ENCODE results near the gene P2RX3. TPM values are rescaled to one million over a fixed set of nuclear protein-coding genes. Genes with fewer than 3 reads are reported as not detected.

The P2RX3 gene
- total and polyA plus RNA-seq, 2 experiments from 2014 or later: 0.15 to 0.35 TPM

DNA sequence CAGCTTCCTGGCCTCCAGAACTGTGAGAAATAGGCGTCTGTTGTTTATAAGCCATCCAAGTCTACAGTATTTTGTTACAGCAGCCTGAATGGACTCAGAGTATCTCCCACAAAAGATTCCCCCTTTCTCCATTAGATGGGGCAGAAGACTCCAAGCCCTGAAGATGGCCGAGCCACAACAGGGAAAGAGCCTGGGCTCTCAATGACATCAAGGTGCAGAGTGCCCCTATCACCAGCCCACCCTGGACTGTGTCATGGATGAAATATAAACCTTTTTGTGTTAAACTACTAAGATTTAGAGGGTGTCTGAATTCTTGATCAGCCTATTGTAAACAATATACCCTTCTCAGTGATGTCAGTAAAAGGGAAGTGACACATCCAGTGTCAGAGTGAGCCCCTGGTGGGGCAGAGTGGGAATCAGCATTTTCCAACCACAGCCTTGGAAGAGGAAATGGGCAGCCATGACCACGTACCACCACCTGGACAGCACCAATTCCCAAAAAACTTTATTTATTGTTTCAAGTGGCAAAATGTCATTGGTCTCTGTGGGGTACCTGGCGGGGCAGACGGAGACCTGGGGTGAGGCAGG lies 38.9 kb upstream of the P2RX3 start (continued):
- TF ChIP-seq, protein P1, sequence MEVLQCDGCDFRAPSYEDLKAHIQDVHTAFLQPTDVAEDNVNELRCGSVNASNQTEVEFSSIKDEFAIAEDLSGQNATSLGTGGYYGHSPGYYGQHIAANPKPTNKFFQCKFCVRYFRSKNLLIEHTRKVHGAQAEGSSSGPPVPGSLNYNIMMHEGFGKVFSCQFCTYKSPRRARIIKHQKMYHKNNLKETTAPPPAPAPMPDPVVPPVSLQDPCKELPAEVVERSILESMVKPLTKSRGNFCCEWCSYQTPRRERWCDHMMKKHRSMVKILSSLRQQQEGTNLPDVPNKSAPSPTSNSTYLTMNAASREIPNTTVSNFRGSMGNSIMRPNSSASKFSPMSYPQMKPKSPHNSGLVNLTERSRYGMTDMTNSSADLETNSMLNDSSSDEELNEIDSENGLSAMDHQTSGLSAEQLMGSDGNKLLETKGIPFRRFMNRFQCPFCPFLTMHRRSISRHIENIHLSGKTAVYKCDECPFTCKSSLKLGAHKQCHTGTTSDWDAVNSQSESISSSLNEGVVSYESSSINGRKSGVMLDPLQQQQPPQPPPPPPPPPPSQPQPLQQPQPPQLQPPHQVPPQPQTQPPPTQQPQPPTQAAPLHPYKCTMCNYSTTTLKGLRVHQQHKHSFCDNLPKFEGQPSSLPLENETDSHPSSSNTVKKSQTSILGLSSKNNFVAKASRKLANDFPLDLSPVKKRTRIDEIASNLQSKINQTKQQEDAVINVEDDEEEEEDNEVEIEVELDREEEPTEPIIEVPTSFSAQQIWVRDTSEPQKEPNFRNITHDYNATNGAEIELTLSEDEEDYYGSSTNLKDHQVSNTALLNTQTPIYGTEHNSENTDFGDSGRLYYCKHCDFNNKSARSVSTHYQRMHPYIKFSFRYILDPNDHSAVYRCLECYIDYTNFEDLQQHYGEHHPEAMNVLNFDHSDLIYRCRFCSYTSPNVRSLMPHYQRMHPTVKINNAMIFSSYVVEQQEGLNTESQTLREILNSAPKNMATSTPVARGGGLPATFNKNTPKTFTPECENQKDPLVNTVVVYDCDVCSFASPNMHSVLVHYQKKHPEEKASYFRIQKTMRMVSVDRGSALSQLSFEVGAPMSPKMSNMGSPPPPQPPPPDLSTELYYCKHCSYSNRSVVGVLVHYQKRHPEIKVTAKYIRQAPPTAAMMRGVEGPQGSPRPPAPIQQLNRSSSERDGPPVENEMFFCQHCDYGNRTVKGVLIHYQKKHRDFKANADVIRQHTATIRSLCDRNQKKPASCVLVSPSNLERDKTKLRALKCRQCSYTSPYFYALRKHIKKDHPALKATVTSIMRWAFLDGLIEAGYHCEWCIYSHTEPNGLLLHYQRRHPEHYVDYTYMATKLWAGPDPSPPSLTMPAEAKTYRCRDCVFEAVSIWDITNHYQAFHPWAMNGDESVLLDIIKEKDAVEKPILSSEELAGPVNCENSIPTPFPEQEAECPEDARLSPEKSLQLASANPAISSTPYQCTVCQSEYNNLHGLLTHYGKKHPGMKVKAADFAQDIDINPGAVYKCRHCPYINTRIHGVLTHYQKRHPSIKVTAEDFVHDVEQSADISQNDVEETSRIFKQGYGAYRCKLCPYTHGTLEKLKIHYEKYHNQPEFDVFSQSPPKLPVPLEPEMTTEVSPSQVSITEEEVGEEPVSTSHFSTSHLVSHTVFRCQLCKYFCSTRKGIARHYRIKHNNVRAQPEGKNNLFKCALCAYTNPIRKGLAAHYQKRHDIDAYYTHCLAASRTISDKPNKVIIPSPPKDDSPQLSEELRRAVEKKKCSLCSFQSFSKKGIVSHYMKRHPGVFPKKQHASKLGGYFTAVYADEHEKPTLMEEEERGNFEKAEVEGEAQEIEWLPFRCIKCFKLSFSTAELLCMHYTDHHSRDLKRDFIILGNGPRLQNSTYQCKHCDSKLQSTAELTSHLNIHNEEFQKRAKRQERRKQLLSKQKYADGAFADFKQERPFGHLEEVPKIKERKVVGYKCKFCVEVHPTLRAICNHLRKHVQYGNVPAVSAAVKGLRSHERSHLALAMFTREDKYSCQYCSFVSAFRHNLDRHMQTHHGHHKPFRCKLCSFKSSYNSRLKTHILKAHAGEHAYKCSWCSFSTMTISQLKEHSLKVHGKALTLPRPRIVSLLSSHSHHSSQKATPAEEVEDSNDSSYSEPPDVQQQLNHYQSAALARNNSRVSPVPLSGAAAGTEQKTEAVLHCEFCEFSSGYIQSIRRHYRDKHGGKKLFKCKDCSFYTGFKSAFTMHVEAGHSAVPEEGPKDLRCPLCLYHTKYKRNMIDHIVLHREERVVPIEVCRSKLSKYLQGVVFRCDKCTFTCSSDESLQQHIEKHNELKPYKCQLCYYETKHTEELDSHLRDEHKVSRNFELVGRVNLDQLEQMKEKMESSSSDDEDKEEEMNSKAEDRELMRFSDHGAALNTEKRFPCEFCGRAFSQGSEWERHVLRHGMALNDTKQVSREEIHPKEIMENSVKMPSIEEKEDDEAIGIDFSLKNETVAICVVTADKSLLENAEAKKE (CRISPR knock-in tag; IDR thresholded peaks at IDR 0.05): no peak
- no peak for TF ChIP-seq STAT1 (IDR thresholded peaks at IDR 0.05; ENCODE audit: unreplicated experiment)

DNA sequence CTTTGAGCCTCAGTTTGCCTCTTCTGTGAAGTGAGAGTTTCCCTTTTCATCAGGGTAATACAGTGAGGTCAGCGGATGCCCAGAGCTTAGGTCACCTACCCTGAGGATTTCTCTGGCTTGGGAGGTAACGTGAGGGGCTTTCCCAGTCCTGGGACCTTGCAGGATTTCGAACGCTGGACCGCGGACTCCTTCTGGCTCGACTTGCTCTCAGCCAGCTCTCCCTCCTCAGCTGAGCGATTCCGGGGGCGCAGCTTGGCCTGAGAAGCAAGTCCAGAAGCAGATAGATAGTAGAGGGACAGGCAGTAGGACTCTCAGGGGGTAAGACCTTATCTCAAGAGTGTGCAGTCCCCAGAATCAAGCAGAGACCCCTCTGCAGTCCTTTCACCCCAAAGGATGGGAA lies 37.4 kb upstream of the P2RX3 start:
- no peak overlapping the region for H3K27ac Mint-ChIP-seq
- TF ChIP-seq, protein P2, sequence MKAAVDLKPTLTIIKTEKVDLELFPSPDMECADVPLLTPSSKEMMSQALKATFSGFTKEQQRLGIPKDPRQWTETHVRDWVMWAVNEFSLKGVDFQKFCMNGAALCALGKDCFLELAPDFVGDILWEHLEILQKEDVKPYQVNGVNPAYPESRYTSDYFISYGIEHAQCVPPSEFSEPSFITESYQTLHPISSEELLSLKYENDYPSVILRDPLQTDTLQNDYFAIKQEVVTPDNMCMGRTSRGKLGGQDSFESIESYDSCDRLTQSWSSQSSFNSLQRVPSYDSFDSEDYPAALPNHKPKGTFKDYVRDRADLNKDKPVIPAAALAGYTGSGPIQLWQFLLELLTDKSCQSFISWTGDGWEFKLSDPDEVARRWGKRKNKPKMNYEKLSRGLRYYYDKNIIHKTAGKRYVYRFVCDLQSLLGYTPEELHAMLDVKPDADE (IDR thresholded peaks at IDR 0.05): no peak
- TF ChIP-seq CREB1 (CRISPR knock-in tag; IDR thresholded peaks at IDR 0.05; ENCODE audit: low read depth): no peak
- no peak for TF ChIP-seq ZNF114 (CRISPR knock-in tag; IDR thresholded peaks at IDR 0.05)
- no peak for TF ChIP-seq JUNB (IDR thresholded peaks at IDR 0.05; ENCODE audit: unreplicated experiment)
- no peak for TF ChIP-seq POLR2AphosphoS5 (IDR thresholded peaks at IDR 0.05; ENCODE audit: low read depth)
- TF ChIP-seq EZH2 (IDR thresholded peaks at IDR 0.05; ENCODE audit: low read depth, unreplicated experiment): no peak
- TF ChIP-seq, protein P3, sequence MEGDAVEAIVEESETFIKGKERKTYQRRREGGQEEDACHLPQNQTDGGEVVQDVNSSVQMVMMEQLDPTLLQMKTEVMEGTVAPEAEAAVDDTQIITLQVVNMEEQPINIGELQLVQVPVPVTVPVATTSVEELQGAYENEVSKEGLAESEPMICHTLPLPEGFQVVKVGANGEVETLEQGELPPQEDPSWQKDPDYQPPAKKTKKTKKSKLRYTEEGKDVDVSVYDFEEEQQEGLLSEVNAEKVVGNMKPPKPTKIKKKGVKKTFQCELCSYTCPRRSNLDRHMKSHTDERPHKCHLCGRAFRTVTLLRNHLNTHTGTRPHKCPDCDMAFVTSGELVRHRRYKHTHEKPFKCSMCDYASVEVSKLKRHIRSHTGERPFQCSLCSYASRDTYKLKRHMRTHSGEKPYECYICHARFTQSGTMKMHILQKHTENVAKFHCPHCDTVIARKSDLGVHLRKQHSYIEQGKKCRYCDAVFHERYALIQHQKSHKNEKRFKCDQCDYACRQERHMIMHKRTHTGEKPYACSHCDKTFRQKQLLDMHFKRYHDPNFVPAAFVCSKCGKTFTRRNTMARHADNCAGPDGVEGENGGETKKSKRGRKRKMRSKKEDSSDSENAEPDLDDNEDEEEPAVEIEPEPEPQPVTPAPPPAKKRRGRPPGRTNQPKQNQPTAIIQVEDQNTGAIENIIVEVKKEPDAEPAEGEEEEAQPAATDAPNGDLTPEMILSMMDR (conservative IDR thresholded peaks at IDR 0.05; ENCODE audit: low read depth in 2 of 2): no peak
- TF ChIP-seq ZNF331 (CRISPR knock-in tag; IDR thresholded peaks at IDR 0.05; ENCODE audit: low read depth): no peak
- TF ChIP-seq, protein P4, sequence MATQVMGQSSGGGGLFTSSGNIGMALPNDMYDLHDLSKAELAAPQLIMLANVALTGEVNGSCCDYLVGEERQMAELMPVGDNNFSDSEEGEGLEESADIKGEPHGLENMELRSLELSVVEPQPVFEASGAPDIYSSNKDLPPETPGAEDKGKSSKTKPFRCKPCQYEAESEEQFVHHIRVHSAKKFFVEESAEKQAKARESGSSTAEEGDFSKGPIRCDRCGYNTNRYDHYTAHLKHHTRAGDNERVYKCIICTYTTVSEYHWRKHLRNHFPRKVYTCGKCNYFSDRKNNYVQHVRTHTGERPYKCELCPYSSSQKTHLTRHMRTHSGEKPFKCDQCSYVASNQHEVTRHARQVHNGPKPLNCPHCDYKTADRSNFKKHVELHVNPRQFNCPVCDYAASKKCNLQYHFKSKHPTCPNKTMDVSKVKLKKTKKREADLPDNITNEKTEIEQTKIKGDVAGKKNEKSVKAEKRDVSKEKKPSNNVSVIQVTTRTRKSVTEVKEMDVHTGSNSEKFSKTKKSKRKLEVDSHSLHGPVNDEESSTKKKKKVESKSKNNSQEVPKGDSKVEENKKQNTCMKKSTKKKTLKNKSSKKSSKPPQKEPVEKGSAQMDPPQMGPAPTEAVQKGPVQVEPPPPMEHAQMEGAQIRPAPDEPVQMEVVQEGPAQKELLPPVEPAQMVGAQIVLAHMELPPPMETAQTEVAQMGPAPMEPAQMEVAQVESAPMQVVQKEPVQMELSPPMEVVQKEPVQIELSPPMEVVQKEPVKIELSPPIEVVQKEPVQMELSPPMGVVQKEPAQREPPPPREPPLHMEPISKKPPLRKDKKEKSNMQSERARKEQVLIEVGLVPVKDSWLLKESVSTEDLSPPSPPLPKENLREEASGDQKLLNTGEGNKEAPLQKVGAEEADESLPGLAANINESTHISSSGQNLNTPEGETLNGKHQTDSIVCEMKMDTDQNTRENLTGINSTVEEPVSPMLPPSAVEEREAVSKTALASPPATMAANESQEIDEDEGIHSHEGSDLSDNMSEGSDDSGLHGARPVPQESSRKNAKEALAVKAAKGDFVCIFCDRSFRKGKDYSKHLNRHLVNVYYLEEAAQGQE (IDR thresholded peaks at IDR 0.05; ENCODE audit: unreplicated experiment): no peak

More for the DNA sequence above, 37.4 kb upstream of the P2RX3 start:
- Histone ChIP-seq H3K36me3 (ENCODE audit: insufficient read depth) (peaks cover 36% of the 10 kb centered on the region), H3K4me2 (no peak overlapping the region), H3K4me1 (ENCODE audit: insufficient read depth) (no peaks in the 10 kb centered on the region), H3K79me2 (replicated peaks; ENCODE audit: insufficient read depth) (peaks cover 14% of the 10 kb centered on the region), H3K27ac (ENCODE audit: low read depth) (no peak overlapping the region), H3K4me3 (no peak overlapping the region), H3K27me3 (ENCODE audit: insufficient read depth) (no peaks in the 10 kb centered on the region), H3K9me2 (ENCODE audit: insufficient read depth) (peaks cover 4% of the 10 kb centered on the region; the same call in 1 of the 2 replicates), H3F3A (replicated peaks; ENCODE audit: low read depth) (no peaks in the 10 kb centered on the region), H2AFZ (no peak overlapping the region), H4K20me1 (replicated peaks; ENCODE audit: insufficient read depth) (0 out of 2 replicates have a peak, but pooled peaks cover 5% of the 10 kb centered on the region)
- Mint-ChIP-seq H3K27me3 (ENCODE audit: insufficient read depth, low read depth, poor library complexity) (peaks cover 10% of the 10 kb centered on the region), H3K4me3 (no peak overlapping the region), H3K36me3 (ENCODE audit: low read depth) (peaks cover 91% of the 10 kb centered on the region), H3K9me3 (peaks cover 11% of the 10 kb centered on the region), H3K4me1 (peaks cover 11% of the 10 kb centered on the region)
- no peak for ATAC-seq
- no peak for DNase-seq (ENCODE audit: low spot score)
